ENCODE measurements around the gene AP3B1.

- TF ChIP-seq CTCF (conservative IDR thresholded peaks at IDR 0.05; ENCODE audit: low read depth, low read length) (no peak), EZH2 (IDR thresholded peaks at IDR 0.05; ENCODE audit: borderline replicate concordance, low read depth, low read length, poor library complexity, severe bottlenecking) (no peak)
Measured at GRCh38 chr5:78056053-78056452, 238.4 kb downstream of the AP3B1 start.
